GM12878 (cell line): ENCODE measurements around the gene PCP2. TPM values are rescaled to one million over a fixed set of nuclear protein-coding genes. Genes with fewer than 3 reads are reported as not detected.

ENCODE experiments used
- ATAC-seq: fragments of 200-7000 bp; cut with Tn5 transposase; 3 replicates; pipeline ENCODE4 v1.9.1; 2020; ENCODE audit warnings: mild to moderate bottlenecking, moderate library complexity
- BruUV-seq: library from RNA; stranded (reverse); fragments of 400-500 nt; replicated peaks from 2 replicates; lab custom pipeline; 2021; lab: Mats Ljungman, UMichigan
- CTCF ChIA-PET: fragments of 300-600 bp; sonication (Branson Sonifier 250); formaldehyde crosslinking; extraction: SDS; loops from one replicate; lab custom pipeline; 2021; ENCODE audit warnings: inconsistent platforms; lab: Yijun Ruan, JAX
- POLR2A ChIA-PET: fragments of 350-600 bp; formaldehyde crosslinking; extraction: SDS; loops from one replicate; lab custom pipeline; 2021; ENCODE audit warnings: inconsistent platforms; lab: Charles Lee
- RAD21 ChIA-PET: fragments of 300-600 bp; sonication (Branson Sonifier 250); formaldehyde crosslinking; loops from one replicate; lab custom pipeline; 2023; ENCODE audit warnings: antibody characterized with exemption; ENCODE audit not compliant: unreplicated experiment; lab: Charles Lee
- SMC1A ChIA-PET: fragments of 300-600 bp; sonication (Branson Sonifier 250); formaldehyde crosslinking; loops from one replicate; lab custom pipeline; 2023; ENCODE audit not compliant: unreplicated experiment, uncharacterized antibody; lab: Charles Lee
- DNase-seq: peaks from one replicate; pipeline ENCODE4 v3.0.0-alpha.2; 2011; ENCODE audit warnings: low read depth, low spot score
- FAIRE-seq: peaks from 3 replicates; lab custom pipeline; 2011; peaks lifted over from hg19 to GRCh38; lab: Jason Lieb, UNC
- H2AFZ ChIP-seq: 2 replicates; pipeline ENCODE4 v1.6.0; 2011; ENCODE audit warnings: low read depth, low read length, control low read depth; ENCODE audit not compliant: control insufficient read depth
- H3K27ac ChIP-seq: 2 replicates; pipeline ENCODE4 v1.5.1; 2011; ENCODE audit warnings: control low read depth; ENCODE audit not compliant: control insufficient read depth, insufficient read depth
- H3K27me3 ChIP-seq, 2 experiments: replicated peaks in 1 of 2; 2 replicates each; pipeline versions ENCODE4 v1.6.0 to v1.6.1; 2011; ENCODE audit warnings: low read length in 1 of 2; ENCODE audit not compliant: control insufficient read depth in 2 of 2, insufficient read depth in 2 of 2
- H3K36me3 ChIP-seq, 2 experiments: 2 replicates each; pipeline ENCODE4 v1.5.1; 2011; ENCODE audit warnings: low read length in 1 of 2; ENCODE audit not compliant: control insufficient read depth in 2 of 2, insufficient read depth in 2 of 2
- H3K4me1 ChIP-seq: 2 replicates; pipeline ENCODE4 v1.6.1; 2011; ENCODE audit warnings: mild to moderate bottlenecking, low read length, moderate library complexity, mixed read lengths; ENCODE audit not compliant: control insufficient read depth, insufficient read depth
- H3K4me2 ChIP-seq: 2 replicates; pipeline ENCODE4 v1.6.0; 2011; ENCODE audit warnings: control low read depth; ENCODE audit not compliant: control insufficient read depth, insufficient read depth
- H3K4me3 ChIP-seq: fragments of 200-600 bp; sonication (generic); 2 replicates; pipeline ENCODE4 v1.5.1; 2016
- H3K79me2 ChIP-seq: 2 replicates; pipeline ENCODE4 v1.6.0; 2011; ENCODE audit warnings: low read length; ENCODE audit not compliant: control insufficient read depth, insufficient read depth
- H3K9ac ChIP-seq: 2 replicates; pipeline ENCODE4 v1.8.0; 2011; ENCODE audit warnings: low read length, control low read depth, mixed read lengths; ENCODE audit not compliant: control insufficient read depth, insufficient read depth
- H3K9me3 ChIP-seq: replicated peaks from 3 replicates; pipeline ENCODE4 v1.5.1; 2011; ENCODE audit warnings: mild to moderate bottlenecking, low read length; ENCODE audit not compliant: control insufficient read depth, insufficient read depth
- H4K20me1 ChIP-seq: 2 replicates; pipeline ENCODE4 v1.6.0; 2011; ENCODE audit not compliant: control insufficient read depth, insufficient read depth
- CUX1 ChIP-seq: IDR thresholded peaks from 2 replicates; pipeline ENCODE4 v1.6.1; 2012; ENCODE audit warnings: improper control_type of control experiment, low read depth, low read length; ENCODE audit not compliant: insufficient replicate concordance
- WGBS: methylation state at CpG from one replicate; pipeline ENCODE4 v1.1.6; 2016; ENCODE audit warnings: low lambda C conversion rate; ENCODE audit not compliant: insufficient replicate concordance, insufficient coverage; ENCODE audit errors: missing lambda C conversion rate; 5-methylcytosine and 5-hydroxymethylcytosine counted together
- in situ Hi-C: fragments of 300-500 bp; cut with MboI; formaldehyde crosslinking; loops from 9 replicates; pipeline ENCODE4 v1.14.3; 2018; ENCODE audit warnings: mixed read lengths
- intact Hi-C: fragments of 100-400 bp; cut with micrococcal nuclease; formaldehyde crosslinking; loops from one replicate; pipeline ENCODE4 v1.14.2; 2022; ENCODE audit not compliant: unreplicated experiment
- polyA plus RNA-seq, 11 experiments: library from polyadenylated mRNA; depleted of rRNA in 4 of 11; unstranded in 6 of 11; stranded (reverse) in 5 of 11; fragments of >200 nt; fragmentation: Nextera tagmentation in 4 of 11; fragmentation: Illumina TruSeq in 1 of 11; extraction: Ambion mirVana in 4 of 11; extraction: Trizol in 1 of 11; gene quantifications; 1 replicate in 1 of 11; 2 replicates in 10 of 11; pipeline versions ENCODE4 v1.2.1 to v1.2.3, GENCODE V29; 2011 to 2016; ENCODE audit warnings: inconsistent platforms in 2 of 11, missing spikeins in 2 of 11, low read depth in 1 of 11
- total RNA-seq, 4 experiments: library from RNA; depleted of rRNA in 3 of 4; stranded (reverse); fragments of >200 nt in 3 of 4; fragmentation: Illumina TruSeq in 1 of 4; extraction: Trizol in 1 of 4; gene quantifications; 2 replicates each; pipeline versions ENCODE4 v1.2.1 to v1.2.3, GENCODE V29; 2013 to 2021

PCP2 gene
- total and polyA plus RNA-seq, 10 of the 15 experiments (the other 5 are each of a cell fraction or from before 2014, with no cell fraction given) = 0.10 to 0.62 (median 0.31) TPM; not detected in 5

- SMC1A ChIA-PET = no interaction called here
- Histone ChIP-seq H3K79me2 (no peaks in the 10 kb centered on the region), H3K9ac (no peak overlapping the region), H3K4me1 (no peaks in the 10 kb centered on the region), H3K27me3 (no peaks in the 10 kb centered on the region), H3K9me3 (no peaks in the 10 kb centered on the region), H3K36me3 (no peaks in the 10 kb centered on the region), H3K4me3 (no peak overlapping the region), H4K20me1 (no peaks in the 10 kb centered on the region), H2AFZ (no peak overlapping the region), H3K27ac (no peak overlapping the region), H3K4me2 (no peak overlapping the region)
- FAIRE-seq (no peak), DNase-seq (no peak), ATAC-seq (no peak)
- in situ Hi-C loops (no loop called here), intact Hi-C loops (no loop called here)
- 68% methylated on average over 59 of the region's 81 CpGs for WGBS
- no TSS peak for BruUV-seq
- RAD21 ChIA-PET = no interaction called here
- CTCF ChIA-PET = no interaction called here
- POLR2A ChIA-PET = no interaction called here
- TF ChIP-seq CUX1 = no peak
These were observed 20.9 kb downstream of the PCP2 start for GRCh38 chr19:7612282-7613274.
